AG04450 (cell line): Measurements from ENCODE around the gene LEFTY2. TPM values are rescaled to one million over a fixed set of nuclear protein-coding genes. Genes with fewer than 3 reads are reported as not detected.

ENCODE experiments used
- CTCF ChIA-PET: fragments of 300-600, 350-600 bp; formaldehyde crosslinking; extraction: SDS; loops from one replicate; lab custom pipeline; 2022; ENCODE audit warnings: antibody characterized with exemption, inconsistent platforms; lab: Charles Lee
- POLR2A ChIA-PET: fragments of 350-600 bp; formaldehyde crosslinking; extraction: SDS; loops from one replicate; lab custom pipeline; 2021; ENCODE audit warnings: antibody characterized with exemption, inconsistent platforms; lab: Yijun Ruan, JAX
- DNase-seq: peaks from one replicate; pipeline ENCODE4 v3.0.0-alpha.2; 2011; ENCODE audit warnings: low read depth, low spot score
- H3K27ac ChIP-seq: one replicate; pipeline ENCODE4 v1.5.1; 2012; ENCODE audit warnings: low read depth, low read length, control low read depth
- H3K27me3 ChIP-seq: one replicate; pipeline ENCODE4 v1.6.0; 2012; ENCODE audit warnings: low read length; ENCODE audit not compliant: control insufficient read depth, insufficient read depth
- H3K4me3 ChIP-seq: 2 replicates; pipeline ENCODE4 v1.5.1; 2011; ENCODE audit warnings: mild to moderate bottlenecking, low read depth, low read length, control low read depth
- H3K9me3 ChIP-seq: 2 replicates; pipeline ENCODE4 v1.5.1; 2012; ENCODE audit warnings: low read length; ENCODE audit not compliant: control insufficient read depth, insufficient read depth
- CTCF ChIP-seq: IDR thresholded peaks from 2 replicates; pipeline ENCODE4 v1.5.1; 2011; ENCODE audit warnings: low read depth, low read length, control low read depth, inconsistent platforms
- polyA plus RNA-seq: library from polyadenylated mRNA; depleted of rRNA; stranded (reverse); fragments of >200 nt; gene quantifications from 2 replicates; pipeline ENCODE4 v1.2.3, GENCODE V29; 2011

Gene LEFTY2
- polyA plus RNA-seq, 1 experiment, result not detected

DNA sequence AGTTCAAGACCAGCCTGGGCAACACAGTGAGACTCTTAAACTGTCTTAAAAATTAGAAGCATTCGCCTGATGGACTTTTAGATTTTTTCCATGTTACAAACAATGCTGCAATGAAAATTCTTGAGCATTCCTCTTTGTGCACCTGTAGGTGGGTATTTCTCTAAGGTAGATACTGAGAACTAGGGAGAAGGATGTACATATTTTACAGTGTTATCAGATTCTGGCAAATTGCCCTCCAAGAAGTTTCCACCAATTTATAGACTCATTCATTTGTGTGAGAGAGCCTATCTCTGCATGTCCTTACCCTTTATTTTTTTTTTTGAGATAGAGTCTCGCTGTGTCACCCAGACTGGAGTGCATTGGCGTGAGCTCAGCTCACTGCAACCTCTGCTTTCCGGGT, 12.3 kb upstream of the LEFTY2 start:
- CTCF ChIA-PET, result no interaction called here

DNA sequence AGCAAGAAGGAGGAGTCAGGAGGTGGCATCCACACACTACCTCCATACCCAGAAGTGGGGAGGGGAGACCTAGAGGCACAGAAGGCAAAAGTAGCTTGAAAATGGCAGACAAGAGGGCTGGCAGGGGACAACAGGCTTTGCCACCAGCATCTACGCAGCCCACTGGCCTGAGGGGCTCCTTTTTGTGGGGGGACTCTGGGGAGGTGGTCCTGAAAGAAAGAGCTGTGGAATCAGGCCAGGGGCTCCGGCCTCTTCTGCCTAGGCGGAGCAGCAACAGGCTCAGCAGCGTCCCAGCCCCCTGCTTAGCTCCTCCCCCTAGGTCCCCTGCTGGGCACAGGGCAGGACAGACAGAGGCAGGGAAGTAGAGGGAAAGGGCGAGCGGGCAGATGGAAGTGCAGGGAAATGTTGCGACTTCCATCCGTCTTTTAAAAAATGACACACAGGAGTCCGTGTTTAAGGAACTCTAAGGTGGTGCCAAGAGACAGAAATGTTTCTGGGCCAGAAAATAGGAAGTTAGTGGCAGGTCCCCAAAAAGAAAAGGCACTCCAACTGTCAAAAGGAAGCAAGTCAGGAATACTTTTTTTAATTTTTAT, 10.0 kb upstream of the LEFTY2 start:
- H3K27ac ChIP-seq, result no peak overlapping the region
- no peak overlapping the region for H3K4me3 ChIP-seq
- no peak for DNase-seq
- no peaks in the 10 kb centered on the region for H3K9me3 ChIP-seq
- CTCF ChIA-PET, result interaction anchor here (1.7 kb wide), 1 partner anchor 39 kb away, joined by 4 read pairs; no protein-coding TSS in a partner anchor
- POLR2A ChIA-PET, result no interaction called here
- TF ChIP-seq CTCF, result no peak
- H3K27me3 ChIP-seq, result peaks cover 35% of the 10 kb centered on the region

More for the DNA sequence above, 12.3 kb upstream of the LEFTY2 start:
- Histone ChIP-seq H3K27ac (no peak overlapping the region), H3K9me3 (no peaks in the 10 kb centered on the region), H3K4me3 (no peak overlapping the region), H3K27me3 (peaks cover 25% of the 10 kb centered on the region)
- no peak for DNase-seq
- POLR2A ChIA-PET, result no interaction called here
- no peak for TF ChIP-seq CTCF

DNA sequence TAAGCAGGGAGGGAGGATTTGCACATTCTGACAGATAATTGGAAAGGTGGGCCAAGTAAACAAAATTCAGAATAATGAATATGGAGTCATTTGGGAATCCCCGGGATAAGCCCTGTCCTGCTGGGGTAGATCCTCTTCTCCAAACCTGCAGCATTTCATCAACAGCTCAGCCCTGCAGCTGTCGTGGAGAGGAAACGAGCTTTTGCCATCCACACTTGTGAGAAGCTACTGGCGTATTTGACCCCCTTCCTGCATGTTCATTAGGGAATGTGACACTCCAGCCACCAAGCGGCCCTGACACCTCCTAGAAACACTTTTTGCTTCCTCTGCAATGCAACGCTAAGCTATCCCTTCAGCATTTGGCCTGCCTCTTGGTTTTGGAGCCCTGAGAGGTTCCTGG, 8.0 kb upstream of the LEFTY2 start:
- ChIA-PET POLR2A (interaction anchor here (0.8 kb wide), 1 partner anchor 23 kb away, joined by 3 read pairs; no protein-coding TSS in a partner anchor), CTCF (no interaction called here)
- H3K9me3 ChIP-seq, result no peaks in the 10 kb centered on the region
- no peak overlapping the region for H3K4me3 ChIP-seq
- no peak for TF ChIP-seq CTCF
- no peak for DNase-seq
- no peak overlapping the region for H3K27ac ChIP-seq
- H3K27me3 ChIP-seq, result peaks cover 34% of the 10 kb centered on the region

GRCh38 chr1:225946803-225947202, 5.8 kb upstream of the LEFTY2 start:
- Histone ChIP-seq H3K27ac (no peak overlapping the region), H3K27me3 (peaks cover 31% of the 10 kb centered on the region), H3K4me3 (no peak overlapping the region), H3K9me3 (no peaks in the 10 kb centered on the region)
- TF ChIP-seq CTCF, result no peak
- ChIA-PET POLR2A (no interaction called here), CTCF (no interaction called here)
- DNase-seq, result no peak

DNA sequence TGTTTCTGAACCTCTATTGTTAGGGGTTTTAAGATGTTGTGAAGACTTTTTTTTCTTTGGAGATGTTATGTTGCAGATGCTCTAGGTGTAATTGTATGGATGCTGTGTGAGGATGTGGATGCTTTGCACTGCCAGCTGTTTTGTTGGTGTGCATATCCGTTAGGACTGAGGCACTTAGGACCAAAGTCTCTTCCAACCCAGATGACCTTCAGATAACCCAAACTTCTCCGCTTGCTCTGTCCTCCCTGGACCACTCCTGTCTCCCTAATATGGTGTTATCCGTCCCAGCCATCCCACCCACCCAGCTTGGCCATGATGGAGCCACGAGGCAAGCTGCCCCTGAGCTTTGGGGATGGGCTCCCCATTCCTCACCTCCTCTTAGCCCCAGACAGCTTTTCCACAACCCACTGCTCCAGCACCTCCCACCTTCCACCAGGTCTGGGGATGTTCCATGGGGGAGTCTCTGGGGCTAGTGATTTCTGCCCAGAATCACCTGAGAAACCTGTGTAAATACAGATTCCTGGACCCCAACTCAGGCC, 5.1 kb upstream of the LEFTY2 start:
- no peak for TF ChIP-seq CTCF
- ChIA-PET CTCF (interaction anchor here (1.0 kb wide), 1 partner anchor 68 kb away, joined by 3 read pairs; no protein-coding TSS in a partner anchor), POLR2A (no interaction called here)
- no peaks in the 10 kb centered on the region for H3K9me3 ChIP-seq
- DNase-seq, result no peak
- no peak overlapping the region for H3K4me3 ChIP-seq
- peaks cover 30% of the 10 kb centered on the region for H3K27me3 ChIP-seq
- H3K27ac ChIP-seq, result no peak overlapping the region
